Epithelial cell of esophagus (primary cell): ENCODE results near the gene CCNY.

Source experiments
- DNase-seq: peaks from one replicate; pipeline ENCODE4 v3.0.0; 2010; ENCODE audit warnings: low read depth
- H3K4me3 ChIP-seq: 2 replicates; pipeline ENCODE4 v1.5.1; 2011; ENCODE audit warnings: mild to moderate bottlenecking, low read length, control low read depth
- TF ChIP-seq, protein P1 (sequence below): IDR thresholded peaks from 2 replicates; pipeline ENCODE4 v1.5.1; 2011; ENCODE audit warnings: low read depth, mild to moderate bottlenecking, low read length, control low read depth, inconsistent platforms; ENCODE audit not compliant: insufficient read depth; ENCODE audit errors: missing control alignments

The CCNY gene

DNA sequence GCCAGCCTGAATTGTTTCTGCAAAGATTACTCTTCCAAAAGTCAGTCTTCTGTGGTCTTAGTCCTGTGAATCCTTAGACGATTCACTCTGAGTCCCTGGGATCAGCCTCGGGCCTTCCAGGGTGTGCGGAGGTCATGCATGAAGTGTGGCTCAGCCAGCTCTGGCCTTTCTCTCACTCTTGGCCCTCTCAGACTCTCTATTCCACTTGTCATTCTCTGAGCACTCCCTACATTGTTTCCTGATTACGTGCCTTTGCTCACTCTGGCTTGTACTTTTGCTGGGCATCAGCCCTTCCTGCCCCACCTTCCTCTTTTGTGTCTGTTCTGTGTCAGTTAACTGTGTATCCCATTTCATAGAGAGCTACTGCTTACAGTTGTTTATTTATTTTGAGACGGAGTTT lies 36.0 kb downstream of the CCNY start:
- DNase-seq, result peak; percentile 94
- H3K4me3 ChIP-seq, result no peak overlapping the region
- TF ChIP-seq, protein P1, sequence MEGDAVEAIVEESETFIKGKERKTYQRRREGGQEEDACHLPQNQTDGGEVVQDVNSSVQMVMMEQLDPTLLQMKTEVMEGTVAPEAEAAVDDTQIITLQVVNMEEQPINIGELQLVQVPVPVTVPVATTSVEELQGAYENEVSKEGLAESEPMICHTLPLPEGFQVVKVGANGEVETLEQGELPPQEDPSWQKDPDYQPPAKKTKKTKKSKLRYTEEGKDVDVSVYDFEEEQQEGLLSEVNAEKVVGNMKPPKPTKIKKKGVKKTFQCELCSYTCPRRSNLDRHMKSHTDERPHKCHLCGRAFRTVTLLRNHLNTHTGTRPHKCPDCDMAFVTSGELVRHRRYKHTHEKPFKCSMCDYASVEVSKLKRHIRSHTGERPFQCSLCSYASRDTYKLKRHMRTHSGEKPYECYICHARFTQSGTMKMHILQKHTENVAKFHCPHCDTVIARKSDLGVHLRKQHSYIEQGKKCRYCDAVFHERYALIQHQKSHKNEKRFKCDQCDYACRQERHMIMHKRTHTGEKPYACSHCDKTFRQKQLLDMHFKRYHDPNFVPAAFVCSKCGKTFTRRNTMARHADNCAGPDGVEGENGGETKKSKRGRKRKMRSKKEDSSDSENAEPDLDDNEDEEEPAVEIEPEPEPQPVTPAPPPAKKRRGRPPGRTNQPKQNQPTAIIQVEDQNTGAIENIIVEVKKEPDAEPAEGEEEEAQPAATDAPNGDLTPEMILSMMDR, result no peak

DNA sequence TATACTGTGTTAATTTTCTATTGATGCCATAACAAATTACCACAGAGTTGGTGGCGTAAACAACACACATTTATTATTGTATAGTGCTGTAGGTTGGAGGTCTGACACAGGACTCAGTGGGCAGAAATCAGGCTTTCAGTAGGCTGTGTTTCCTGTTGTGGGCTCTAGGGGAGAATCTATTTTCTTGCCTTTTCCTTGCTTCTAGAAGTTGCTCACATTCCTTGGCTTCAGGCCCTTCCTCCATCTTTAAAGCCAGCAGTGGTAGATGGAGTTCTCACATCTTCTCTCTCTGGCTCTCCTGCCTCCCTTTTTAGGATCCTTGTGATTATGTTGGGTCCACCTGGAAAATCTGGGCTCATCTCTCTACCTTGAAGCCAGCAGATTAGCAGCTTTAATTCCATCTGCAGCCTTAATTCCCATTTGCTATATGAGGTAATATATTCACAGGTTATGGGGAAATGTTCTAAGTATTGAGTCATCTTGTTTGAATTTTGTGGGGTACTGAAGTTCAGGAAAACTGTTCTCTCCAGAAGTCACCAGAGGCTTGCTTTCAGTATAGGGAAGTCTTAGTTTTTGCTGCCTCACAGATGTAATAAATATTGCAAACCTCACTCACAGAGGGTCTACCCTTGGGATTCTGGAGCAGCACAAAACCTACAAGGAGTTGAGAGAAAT lies 38.9 kb downstream of the CCNY start:
- DNase-seq, result peak; percentile 26

DNA sequence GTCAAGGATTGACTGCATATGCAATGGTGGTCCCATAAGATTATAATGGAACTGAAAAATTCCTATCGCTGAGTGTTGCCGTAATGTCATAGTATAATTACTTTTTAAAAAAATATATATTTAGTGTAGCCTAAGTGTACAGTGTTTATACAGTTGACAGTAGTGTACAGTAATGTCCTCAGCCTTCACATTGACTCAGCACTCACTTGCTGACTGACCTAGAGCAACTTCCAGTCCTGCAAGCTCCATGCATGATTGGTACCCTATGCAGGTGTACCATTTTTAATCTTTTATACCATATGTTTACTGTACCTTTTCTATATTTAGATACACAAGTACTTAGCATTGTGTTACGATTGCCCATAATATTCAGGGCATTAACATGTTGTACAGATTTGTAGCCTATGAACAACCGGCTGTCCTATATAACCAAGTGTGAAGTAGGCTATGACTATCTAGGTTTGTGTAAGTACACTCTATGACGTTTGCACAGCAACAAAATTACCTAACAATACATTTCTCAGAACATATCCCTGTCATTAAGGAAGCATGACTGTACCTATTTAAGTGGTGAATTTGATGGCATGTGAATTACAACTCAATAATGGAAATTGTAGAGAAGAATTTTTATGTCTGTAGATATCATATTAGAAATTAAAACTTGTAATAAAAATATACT lies 40.9 kb downstream of the CCNY start:
- TF ChIP-seq, protein P1, result no peak
- no peak overlapping the region for H3K4me3 ChIP-seq
- DNase-seq, result peak; percentile 47

More for the DNA sequence above, 38.9 kb downstream of the CCNY start:
- TF ChIP-seq, protein P1, result no peak
- no peak overlapping the region for H3K4me3 ChIP-seq

DNA sequence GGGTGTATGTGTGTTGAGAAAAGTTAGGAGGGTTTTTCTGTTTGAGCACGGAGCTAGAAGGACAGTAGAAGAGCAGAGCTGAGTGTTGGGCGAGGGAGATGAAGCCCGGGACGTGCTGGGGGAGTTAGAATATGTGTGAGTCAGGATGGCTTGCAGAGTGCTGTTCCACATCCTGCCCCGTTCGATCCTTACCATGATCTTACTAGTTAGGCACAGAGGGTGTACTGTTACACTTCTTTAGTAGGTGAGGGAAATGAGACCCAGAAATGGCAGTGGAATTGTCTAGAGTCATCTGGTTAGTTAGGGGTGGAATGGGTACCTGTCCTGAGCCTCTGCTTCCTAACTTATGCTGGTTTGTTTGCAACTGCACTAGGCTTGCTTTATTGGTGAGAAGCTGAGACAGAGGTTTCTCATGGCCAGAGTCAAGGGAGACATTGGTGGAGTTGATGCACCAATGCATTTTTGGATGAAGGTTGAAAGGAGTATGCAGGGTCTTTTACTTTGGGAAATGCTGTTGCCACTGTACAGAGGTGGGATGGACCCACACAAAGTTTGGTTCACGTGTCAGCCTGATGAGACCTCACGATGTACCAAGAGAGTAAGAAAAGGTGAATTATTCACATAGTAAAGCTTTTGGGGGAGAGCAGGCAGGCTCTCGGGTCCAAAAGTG lies 42.4 kb downstream of the CCNY start:
- TF ChIP-seq, protein P1, result no peak
- peak; percentile 49 for DNase-seq
- H3K4me3 ChIP-seq, result no peak overlapping the region

DNA sequence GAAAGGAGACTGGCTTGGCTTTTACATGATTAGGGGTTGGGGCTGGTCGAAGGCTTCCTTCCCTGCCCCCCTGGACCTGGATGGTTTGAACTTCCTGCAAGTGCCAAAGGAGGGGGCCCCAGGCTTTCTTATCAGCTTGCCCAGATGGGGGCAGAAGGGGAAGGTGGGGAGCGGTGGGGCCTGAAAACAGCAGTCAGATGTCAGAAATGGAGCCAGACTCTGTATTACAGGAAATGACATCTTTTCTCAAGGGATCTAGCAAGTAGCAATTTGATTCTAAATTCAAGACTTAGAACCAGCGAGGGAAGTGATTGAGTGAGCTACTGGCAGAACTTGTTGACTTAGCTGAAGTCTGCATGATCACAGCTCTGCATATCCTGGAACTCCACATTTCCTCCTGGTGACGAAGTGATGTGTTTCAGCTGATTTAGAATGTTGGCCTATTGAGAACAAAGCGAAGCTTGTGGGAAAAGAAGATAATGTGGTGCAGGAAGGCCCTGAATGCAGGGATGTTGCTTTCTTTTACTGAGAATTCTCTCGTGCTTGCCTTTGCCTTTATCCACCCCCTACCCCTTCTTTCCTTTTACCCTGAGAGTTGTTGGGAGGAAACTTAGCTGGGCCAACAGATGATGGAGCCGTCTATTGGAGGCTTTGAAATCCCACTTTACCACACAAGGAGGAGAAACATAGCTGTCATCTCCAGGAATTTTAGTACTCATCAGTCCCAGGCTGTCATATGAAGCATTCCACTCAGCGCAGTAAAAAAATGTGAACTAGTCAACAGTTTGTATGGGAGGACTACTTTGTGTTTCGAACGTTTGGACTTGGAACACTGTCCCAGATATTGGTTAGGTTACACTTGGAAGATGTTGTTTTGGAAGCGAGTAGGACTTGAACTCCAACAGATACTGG lies 43.2 kb downstream of the CCNY start:
- no peak overlapping the region for H3K4me3 ChIP-seq
- DNase-seq, result peak; percentile 51
- TF ChIP-seq, protein P1, result no peak

DNA sequence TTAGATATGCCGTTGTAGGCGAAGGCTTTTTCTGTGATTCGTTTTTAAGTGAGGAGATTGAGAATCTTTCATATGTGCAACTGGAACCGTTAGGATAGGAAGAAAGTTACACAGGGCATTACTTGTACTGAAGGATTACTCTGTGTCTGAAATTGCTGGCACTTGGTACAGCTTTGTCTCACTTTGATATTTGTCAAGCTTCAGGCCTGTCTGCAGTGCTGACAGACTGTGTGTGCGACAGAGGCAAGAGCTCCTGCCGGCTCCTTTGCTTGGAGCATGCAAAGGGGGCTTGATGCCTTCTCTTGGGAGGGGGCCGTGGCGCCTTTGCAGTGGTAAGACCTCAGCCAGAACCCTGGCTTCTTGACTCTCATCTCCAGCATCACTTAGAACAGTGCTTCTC lies 45.8 kb downstream of the CCNY start:
- TF ChIP-seq, protein P1, result no peak
- DNase-seq, result no peak
- no peak overlapping the region for H3K4me3 ChIP-seq
